ENCODE data around the gene MEG3. TPM values are rescaled to one million over a fixed set of nuclear protein-coding genes. Genes with fewer than 3 reads are reported as not detected.

The MEG3 gene
- total RNA-seq, 1 experiment from 2014 or later: 62.4 TPM

DNA sequence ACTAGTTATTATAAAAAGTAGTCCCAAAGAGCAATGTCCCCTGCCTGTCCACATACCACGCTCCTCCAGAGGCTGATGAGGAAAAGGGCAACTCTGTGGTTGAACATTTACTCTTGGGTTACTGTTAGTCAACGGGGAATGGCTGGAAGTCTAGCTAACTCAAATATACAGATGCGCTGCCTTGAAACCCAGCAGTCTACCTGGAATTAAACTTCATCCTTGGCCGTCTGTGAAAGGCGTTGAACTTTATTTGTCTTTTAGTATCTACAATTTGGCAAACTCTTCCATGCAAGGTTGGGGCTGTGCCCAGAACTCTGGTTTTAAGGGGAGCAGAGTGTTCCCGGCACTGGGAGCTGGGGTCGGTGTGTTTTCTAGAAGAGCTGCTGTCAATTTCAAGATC lies 3.9 kb upstream of the MEG3 start:
- H3K4me1 ChIP-seq (ENCODE audit: control insufficient read depth, insufficient read depth, low read length): no peaks in the 10 kb centered on the region
- intact Hi-C loops (cut with micrococcal nuclease; ENCODE audit: unreplicated experiment): no loop called here
- ChIA-PET CTCF (no interaction called here), POLR2A (interaction anchor here (0.6 kb wide), 1 partner anchor 11 kb away, joined by 4 read pairs; no protein-coding TSS in a partner anchor)
- no peaks in the 10 kb centered on the region for H3K27me3 ChIP-seq (ENCODE audit: control insufficient read depth, insufficient read depth, low read length)
- no peak overlapping the region for H3K4me3 ChIP-seq (ENCODE audit: low read depth in 2 of 2, low read length in 2 of 2)
- no peak overlapping the region for H3K27ac ChIP-seq (ENCODE audit: low read length)
- ATAC-seq (no peak), DNase-seq (ENCODE audit: low read depth, low spot score) (no peak)
- H3K36me3 ChIP-seq (ENCODE audit: control insufficient read depth, insufficient read depth, low read length): no peaks in the 10 kb centered on the region
- no peaks in the 10 kb centered on the region for H3K9me3 ChIP-seq (ENCODE audit: control insufficient read depth, insufficient read depth, low read depth, low read length)
- no TSS peak for BruUV-seq (replicated peaks)
- in situ Hi-C loops (cut with HindIII; ENCODE audit: low pct_unique_long_range_greater_than_20kb, low sequenced_read_pairs): no loop called here
- TF ChIP-seq SIN3A (IDR thresholded peaks at IDR 0.05; ENCODE audit: borderline replicate concordance, insufficient read depth, low read depth, low read length) (no peak), POLR2AphosphoS5 (IDR thresholded peaks at IDR 0.05; ENCODE audit: low read depth, low read length) (no peak), TCF7L2 (IDR thresholded peaks at IDR 0.05; ENCODE audit: low read depth, low read length) (no peak), REST (IDR thresholded peaks at IDR 0.05; ENCODE audit: insufficient read depth in 1 of 2, low read depth in 2 of 2, low read length in 1 of 2) (no peak), CTCF (IDR thresholded peaks at IDR 0.05) (no peak)

- POLR2A ChIA-PET: interaction anchor here (0.6 kb wide), 1 partner anchor 11 kb away, joined by 4 read pairs; no protein-coding TSS in a partner anchor
- H3K4me1 ChIP-seq (ENCODE audit: control insufficient read depth, insufficient read depth, low read length): no peaks in the 10 kb centered on the region
- intact Hi-C loops (cut with micrococcal nuclease; ENCODE audit: unreplicated experiment) (no loop called here), in situ Hi-C loops (cut with HindIII; ENCODE audit: low pct_unique_long_range_greater_than_20kb, low sequenced_read_pairs) (no loop called here)
- H3K27ac ChIP-seq (ENCODE audit: low read length): no peak overlapping the region
- no peak for ATAC-seq
- H3K36me3 ChIP-seq (ENCODE audit: control insufficient read depth, insufficient read depth, low read length): no peaks in the 10 kb centered on the region
- no peaks in the 10 kb centered on the region for H3K27me3 ChIP-seq (ENCODE audit: control insufficient read depth, insufficient read depth, low read length)
- H3K4me3 ChIP-seq (ENCODE audit: low read depth in 2 of 2, low read length in 2 of 2): no peak overlapping the region
- no peak for TF ChIP-seq CTCF (IDR thresholded peaks at IDR 0.05)
- no peak for TF ChIP-seq REST (IDR thresholded peaks at IDR 0.05; ENCODE audit: insufficient read depth in 1 of 2, low read depth in 2 of 2, low read length in 1 of 2)
- no peak for TF ChIP-seq POLR2AphosphoS5 (IDR thresholded peaks at IDR 0.05; ENCODE audit: low read depth, low read length)
- TF ChIP-seq TCF7L2 (IDR thresholded peaks at IDR 0.05; ENCODE audit: low read depth, low read length): no peak
- no peak for TF ChIP-seq SIN3A (IDR thresholded peaks at IDR 0.05; ENCODE audit: borderline replicate concordance, insufficient read depth, low read depth, low read length)
- CTCF ChIA-PET: no interaction called here
- no peaks in the 10 kb centered on the region for H3K9me3 ChIP-seq (ENCODE audit: control insufficient read depth, insufficient read depth, low read depth, low read length)
- BruUV-seq (replicated peaks): no TSS peak
- DNase-seq (ENCODE audit: low read depth, low spot score): no peak
These were observed 3.2 kb upstream of the MEG3 start for GRCh38 chr14:100822532-100823296.

Measured in Panc1 (cell line).